IMR-90 (cell line): ENCODE measurements around the gene LRFN4. TPM values are rescaled to one million over a fixed set of nuclear protein-coding genes. Genes with fewer than 3 reads are reported as not detected.

Source experiments
- ATAC-seq: fragments of 200-7000 bp; cut with Tn5 transposase; 2 replicates; pipeline ENCODE4 v1.9.1; 2020; ENCODE audit warnings: low read depth, mild to moderate bottlenecking, moderate library complexity
- BruUV-seq: library from RNA; stranded (reverse); fragments of 400-500 nt; replicated peaks from 2 replicates; lab custom pipeline; 2021; lab: Mats Ljungman, UMichigan
- CTCF ChIA-PET: fragments of 300-600 bp; formaldehyde crosslinking; extraction: SDS; loops from one replicate; lab custom pipeline; 2021; ENCODE audit warnings: antibody characterized with exemption; lab: Yijun Ruan, JAX
- POLR2A ChIA-PET: fragments of 300-600 bp; sonication (Branson Sonifier 250); formaldehyde crosslinking; loops from one replicate; lab custom pipeline; 2022; ENCODE audit warnings: antibody characterized with exemption; ENCODE audit not compliant: unreplicated experiment; lab: Charles Lee
- DNase-seq: peaks from one replicate; pipeline ENCODE4 v3.0.0; 2013
- H2AFZ ChIP-seq: replicated peaks from 2 replicates; pipeline ENCODE3; 2013; ENCODE audit warnings: low read length, mild to moderate bottlenecking; ENCODE audit not compliant: poor library complexity
- H2AK5ac ChIP-seq: 2 replicates; pipeline ENCODE4 v1.6.1; 2013; ENCODE audit warnings: low read depth, low read length, inconsistent platforms
- H2AK9ac ChIP-seq: replicated peaks from 2 replicates; pipeline ENCODE3; 2013; ENCODE audit warnings: mild to moderate bottlenecking, low read depth, low read length, moderate library complexity; ENCODE audit not compliant: poor library complexity
- H2BK120ac ChIP-seq: 2 replicates; pipeline ENCODE4 v1.6.1; 2013; ENCODE audit warnings: low read depth, low read length, inconsistent platforms
- H2BK15ac ChIP-seq: 3 replicates; pipeline ENCODE4 v1.6.1; 2013; ENCODE audit warnings: low read depth, low read length, inconsistent platforms
- H2BK20ac ChIP-seq: 2 replicates; pipeline ENCODE4 v1.6.1; 2013; ENCODE audit warnings: low read depth, mild to moderate bottlenecking, inconsistent platforms, low read length, moderate library complexity
- H2BK5ac ChIP-seq: 2 replicates; pipeline ENCODE4 v1.6.1; 2013; ENCODE audit warnings: mild to moderate bottlenecking, low read depth, low read length, inconsistent platforms; ENCODE audit not compliant: poor library complexity, severe bottlenecking
- H3K14ac ChIP-seq: replicated peaks from 2 replicates; pipeline ENCODE4 v1.6.1; 2013; ENCODE audit warnings: low read depth, low read length, inconsistent platforms
- H3K18ac ChIP-seq: 2 replicates; pipeline ENCODE4 v1.6.1; 2013; ENCODE audit warnings: low read depth, low read length, control low read depth
- H3K23ac ChIP-seq: 2 replicates; pipeline ENCODE4 v1.6.1; 2013; ENCODE audit warnings: low read depth, low read length, inconsistent platforms
- H3K27ac ChIP-seq: 2 replicates; pipeline ENCODE4 v1.5.1; 2013; ENCODE audit warnings: mild to moderate bottlenecking, control low read depth, low read length; ENCODE audit not compliant: insufficient read depth
- H3K27me3 ChIP-seq: 2 replicates; pipeline ENCODE4 v1.6.1; 2013; ENCODE audit warnings: low read length; ENCODE audit not compliant: control insufficient read depth, insufficient read depth
- H3K36me3 ChIP-seq: 2 replicates; pipeline ENCODE4 v1.6.1; 2013; ENCODE audit warnings: low read length, mixed read lengths; ENCODE audit not compliant: control insufficient read depth, insufficient read depth
- H3K4ac ChIP-seq: 2 replicates; pipeline ENCODE4 v1.6.1; 2013; ENCODE audit warnings: low read depth, low read length, inconsistent platforms
- H3K4me1 ChIP-seq: 2 replicates; pipeline ENCODE4 v1.6.1; 2013; ENCODE audit warnings: low read length, mixed read lengths; ENCODE audit not compliant: control insufficient read depth, insufficient read depth
- H3K4me2 ChIP-seq: 2 replicates; pipeline ENCODE4 v1.6.1; 2013; ENCODE audit warnings: low read depth, mild to moderate bottlenecking, control low read depth, low read length, moderate library complexity
- H3K4me3 ChIP-seq: 2 replicates; pipeline ENCODE4 v1.5.1; 2013; ENCODE audit warnings: low read depth, mild to moderate bottlenecking, control low read depth, low read length, moderate library complexity; ENCODE audit not compliant: insufficient read depth
- H3K56ac ChIP-seq: 2 replicates; pipeline ENCODE4 v1.6.1; 2013; ENCODE audit warnings: low read length, inconsistent platforms; ENCODE audit not compliant: insufficient read depth; ENCODE audit errors: extremely low read depth
- H3K79me1 ChIP-seq, 2 experiments: 2 replicates each; pipeline ENCODE4 v1.6.1; 2013; ENCODE audit warnings: low read length in 2 of 2, inconsistent platforms in 1 of 2, low read depth in 1 of 2
- H3K9ac ChIP-seq: 2 replicates; pipeline ENCODE4 v1.6.1; 2013; ENCODE audit warnings: low read depth, low read length, control low read depth
- H3K9me1 ChIP-seq: 2 replicates; pipeline ENCODE4 v1.6.1; 2013; ENCODE audit warnings: low read length, inconsistent platforms; ENCODE audit not compliant: insufficient read depth
- H3K9me3 ChIP-seq: 2 replicates; pipeline ENCODE4 v1.6.1; 2013; ENCODE audit warnings: low read length; ENCODE audit not compliant: control insufficient read depth, insufficient read depth
- H4K20me1 ChIP-seq: 2 replicates; pipeline ENCODE4 v1.6.1; 2013; ENCODE audit warnings: low read length, inconsistent platforms; ENCODE audit not compliant: insufficient read depth
- H4K5ac ChIP-seq: 2 replicates; pipeline ENCODE4 v1.6.1; 2013; ENCODE audit warnings: mild to moderate bottlenecking, low read depth, low read length, control low read depth
- H4K8ac ChIP-seq, 2 experiments: 2 replicates each; pipeline ENCODE4 v1.6.1; 2013; ENCODE audit warnings: low read depth in 2 of 2, low read length in 2 of 2, control low read depth in 1 of 2, inconsistent platforms in 1 of 2
- H4K91ac ChIP-seq: 2 replicates; pipeline ENCODE4 v1.6.1; 2013; ENCODE audit warnings: low read depth, low read length, inconsistent platforms; ENCODE audit not compliant: insufficient read depth
- BHLHE40 ChIP-seq: fragments of 150-350 bp; IDR thresholded peaks from 2 replicates; pipeline ENCODE4 v1.6.1; 2016; ENCODE audit warnings: mild to moderate bottlenecking, low read depth, low read length
- CEBPB ChIP-seq: IDR thresholded peaks from 2 replicates; pipeline ENCODE4 v1.6.1; 2012; ENCODE audit warnings: low read depth, low read length, improper control_type of control experiment
- CHD1 ChIP-seq: IDR thresholded peaks from 2 replicates; pipeline ENCODE4 v1.6.1; 2012; ENCODE audit warnings: low read depth, low read length, improper control_type of control experiment
- MXI1 ChIP-seq: IDR thresholded peaks from 2 replicates; pipeline ENCODE4 v1.6.1; 2012; ENCODE audit warnings: low read depth, mild to moderate bottlenecking, low read length, moderate library complexity, borderline replicate concordance
- NFE2L2 ChIP-seq: fragments of 150-350 bp; IDR thresholded peaks from 2 replicates; pipeline ENCODE4 v1.6.1; 2016; ENCODE audit warnings: low read depth, mild to moderate bottlenecking, low read length
- RAD21 ChIP-seq: IDR thresholded peaks from 2 replicates; pipeline ENCODE4 v1.6.1; 2012; ENCODE audit warnings: low read length, improper control_type of control experiment
- RFX5 ChIP-seq: IDR thresholded peaks from 2 replicates; pipeline ENCODE4 v1.8.0; 2012; ENCODE audit warnings: low read depth, mild to moderate bottlenecking, low read length, moderate library complexity
- WGBS, 2 experiments: methylation state at CpG; one replicate each; pipeline versions ENCODE4 v1.1.5 to v1.1.7; 2013; ENCODE audit warnings: missing lambda C conversion rate in 2 of 2; ENCODE audit not compliant: insufficient read length in 1 of 2; ENCODE audit errors: extremely low coverage in 2 of 2; 5-methylcytosine and 5-hydroxymethylcytosine counted together
- dilution Hi-C: fragments of 300-500 bp; cut with HindIII; formaldehyde crosslinking; loops from one replicate; pipeline ENCODE4 v1.14.3; 2018; ENCODE audit warnings: low sequenced_read_pairs; ENCODE audit not compliant: unreplicated experiment
- in situ Hi-C: fragments of 300-500 bp; cut with MboI; formaldehyde crosslinking; loops from 3 replicates; pipeline ENCODE4 v1.14.3; 2019; ENCODE audit warnings: low sequenced_read_pairs, inconsistent platforms, mixed read lengths
- intact Hi-C: fragments of 100-400 bp; cut with micrococcal nuclease; formaldehyde crosslinking; loops from 2 replicates; pipeline ENCODE4 v1.10.0; 2022
- polyA plus RNA-seq, 3 experiments: library from polyadenylated mRNA; depleted of rRNA; stranded (reverse); fragments of >200 nt; gene quantifications; 2 replicates each; pipeline ENCODE4 v1.2.3, GENCODE V29; 2012; ENCODE audit warnings: low replicate concordance in 1 of 3
- total RNA-seq: library from RNA; depleted of rRNA; stranded (reverse); fragments of >200 nt; gene quantifications from 2 replicates; pipeline ENCODE4 v1.2.3, GENCODE V29; 2012

Gene LRFN4
- total and polyA plus RNA-seq, 2 of the 4 experiments (the other 2 are of a cell fraction) = 6.1 to 18.9 TPM

- ATAC-seq (no peak), DNase-seq (no peak)
- intact Hi-C loops (no loop called here), in situ Hi-C loops (no loop called here), dilution Hi-C loops (no loop called here)
- Histone ChIP-seq H3K4ac (no peak overlapping the region), H3K4me2 (no peak overlapping the region), H3K27me3 (no peaks in the 10 kb centered on the region), H2AFZ (no peak overlapping the region), H2BK5ac (no peak overlapping the region), H3K18ac (no peak overlapping the region), H3K14ac (no peak overlapping the region), H4K5ac (no peak overlapping the region), H3K9me1 (no peaks in the 10 kb centered on the region), H4K91ac (no peak overlapping the region), H2BK120ac (no peak overlapping the region), H3K56ac (no peak overlapping the region), H2BK15ac (no peak overlapping the region), H3K9ac (no peak overlapping the region), H2AK9ac (no peak overlapping the region), H2BK20ac (no peak overlapping the region), H3K27ac (no peak overlapping the region), H3K4me1 (peaks cover 2% of the 10 kb centered on the region; the same call in 1 of the 2 replicates), H3K23ac (no peak overlapping the region), H3K79me1 (peaks cover 0 to 3% of the 10 kb centered on the region in 2 experiments; a peak in 1 of 4 replicates), H3K36me3 (peaks cover 41% of the 10 kb centered on the region; the same call in 1 of the 2 replicates), H2AK5ac (no peak overlapping the region), H3K9me3 (no peaks in the 10 kb centered on the region), H4K20me1 (peaks cover 6% of the 10 kb centered on the region; the same call in 1 of the 2 replicates), H4K8ac (no peak overlapping the region), H3K4me3 (no peak overlapping the region)
- no TSS peak for BruUV-seq
- WGBS, 2 experiments = 86% methylated on average over 17 of the region's 31 CpGs; no CpG with 5 or more reads in 1 of the 2 experiments
- ChIA-PET POLR2A (interaction anchor here (0.7 kb wide), 1 partner anchor 146 kb away, joined by 3 read pairs; no protein-coding TSS in a partner anchor), CTCF (no interaction called here)
- TF ChIP-seq NFE2L2 = no peak
- no peak for TF ChIP-seq CEBPB
- TF ChIP-seq RFX5 = no peak
- TF ChIP-seq RAD21 = no peak
- TF ChIP-seq CHD1 = no peak
- TF ChIP-seq MXI1 = no peak
- no peak for TF ChIP-seq BHLHE40
These were observed 6.7 kb downstream of the LRFN4 start for GRCh38 chr11:66863428-66864125.
